A549 (cell line): ENCODE measurements around the gene NKX6-1. TPM values are rescaled to one million over a fixed set of nuclear protein-coding genes. Genes with fewer than 3 reads are reported as not detected.

ENCODE experiments used
- ATAC-seq, 2 experiments: fragments of 200-7000 bp in 1 of 2; fragments of >200 bp in 1 of 2; cut with Nextera tagmentation in 1 of 2; cut with Tn5 transposase in 1 of 2; 3 replicates each; pipeline versions ENCODE4 v1.8.0 to v1.9.1; 2018 to 2020; ENCODE audit warnings: mild to moderate bottlenecking in 1 of 2, moderate library complexity in 1 of 2
- CTCF ChIA-PET: fragments of 300-600 bp; sonication (Branson Sonifier 250); formaldehyde crosslinking; extraction: SDS; loops from one replicate; lab custom pipeline; 2021; ENCODE audit warnings: antibody characterized with exemption, inconsistent platforms; lab: Yijun Ruan, JAX
- POLR2A ChIA-PET: fragments of 350-600 bp; formaldehyde crosslinking; extraction: SDS; loops from one replicate; lab custom pipeline; 2021; ENCODE audit warnings: antibody characterized with exemption, inconsistent platforms; lab: Yijun Ruan, JAX
- DNase-seq, 2 experiments: peaks; one replicate each; pipeline versions ENCODE4 v3.0.0 to v3.0.0-alpha.2; 2011 to 2016; ENCODE audit warnings: low read depth in 1 of 2, low spot score in 1 of 2
- FAIRE-seq: peaks from 2 replicates; lab custom pipeline; 2011; peaks lifted over from hg19 to GRCh38; lab: Jason Lieb, UNC
- H3K27ac ChIP-seq, 2 experiments: fragments of >200 bp; sonication (Bioruptor Twin); formaldehyde crosslinking; 3 replicates each; pipeline ENCODE4 v1.5.1; 2016 to 2017
- H3K4me1 ChIP-seq: fragments of >200 bp; sonication (Bioruptor Twin); formaldehyde crosslinking; 3 replicates; pipeline ENCODE4 v1.6.1; 2016
- H3K4me2 ChIP-seq: fragments of >200 bp; sonication (Bioruptor Twin); formaldehyde crosslinking; 3 replicates; pipeline ENCODE4 v1.6.1; 2016
- H3K4me3 ChIP-seq: fragments of >200 bp; sonication (Bioruptor Twin); formaldehyde crosslinking; 3 replicates; pipeline ENCODE4 v1.5.1; 2016
- H3K9me3 ChIP-seq: fragments of >200 bp; sonication (Bioruptor Twin); formaldehyde crosslinking; 3 replicates; pipeline ENCODE4 v1.6.1; 2016
- CBX2 ChIP-seq: fragments of 200-600 bp; sonication (generic); IDR thresholded peaks from 2 replicates; pipeline ENCODE4 v1.6.1; 2016; ENCODE audit warnings: low read depth, mild to moderate bottlenecking, borderline replicate concordance
- CEBPB ChIP-seq, 2 experiments: fragments of >200 bp in 1 of 2; sonication (Bioruptor Twin) in 1 of 2; formaldehyde crosslinking in 1 of 2; IDR thresholded peaks; 2 replicates each; pipeline ENCODE4 v1.6.1; 2012 to 2016
- E2F6 ChIP-seq: IDR thresholded peaks from 2 replicates; pipeline ENCODE4 v1.6.1; 2012; ENCODE audit warnings: low read depth, borderline replicate concordance
- EHF ChIP-seq: fragments of 250-450 bp; sonication (Bioruptor Pico); IDR thresholded peaks from 2 replicates; pipeline ENCODE4 v1.5.0; 2020; ENCODE audit warnings: mild to moderate bottlenecking
- EHMT2 ChIP-seq: fragments of 200-600 bp; sonication (generic); IDR thresholded peaks from 2 replicates; pipeline ENCODE4 v1.6.1; 2016; ENCODE audit warnings: antibody characterized with exemption, low read depth, mild to moderate bottlenecking, moderate library complexity
- FOXS1 ChIP-seq: fragments of 250-450 bp; sonication (Bioruptor Pico); IDR thresholded peaks from 2 replicates; pipeline ENCODE4 v1.5.0; 2020; ENCODE audit warnings: mild to moderate bottlenecking, moderate library complexity
- HES2 ChIP-seq: fragments of >200 bp; sonication (Bioruptor Twin); formaldehyde crosslinking; IDR thresholded peaks from 2 replicates; pipeline ENCODE4 v1.6.1; 2016
- HMGXB4 ChIP-seq: fragments of 250-450 bp; sonication (Bioruptor Pico); IDR thresholded peaks from 2 replicates; pipeline ENCODE4 v1.5.0; 2021; ENCODE audit warnings: mild to moderate bottlenecking, moderate library complexity, borderline replicate concordance
- HOXB5 ChIP-seq: fragments of 250-450 bp; sonication (Bioruptor Pico); IDR thresholded peaks from 2 replicates; pipeline ENCODE4 v1.5.0; 2020; ENCODE audit warnings: mild to moderate bottlenecking, moderate library complexity
- MAX ChIP-seq: IDR thresholded peaks from 2 replicates; pipeline ENCODE4 v1.6.1; 2012
- MAZ ChIP-seq: fragments of 150-350 bp; IDR thresholded peaks from 2 replicates; pipeline ENCODE4 v1.6.1; 2014; ENCODE audit warnings: antibody characterized with exemption, low read depth, low read length, borderline replicate concordance
- MYC ChIP-seq: IDR thresholded peaks from 2 replicates; pipeline ENCODE4 v1.6.1; 2012; ENCODE audit warnings: mild to moderate bottlenecking, inconsistent platforms, low read length, improper control_type of control experiment, borderline replicate concordance
- RARB ChIP-seq: fragments of 250-450 bp; sonication (Bioruptor Pico); IDR thresholded peaks from 2 replicates; pipeline ENCODE4 v1.8.0; 2021; ENCODE audit warnings: mild to moderate bottlenecking, moderate library complexity
- RCOR1 ChIP-seq: fragments of 150-350 bp; IDR thresholded peaks from 2 replicates; pipeline ENCODE4 v1.6.1; 2014; ENCODE audit warnings: antibody characterized with exemption, low read length, low read depth
- REST ChIP-seq: fragments of 200-600 bp; sonication (generic); IDR thresholded peaks from 2 replicates; pipeline ENCODE4 v1.6.1; 2016; ENCODE audit warnings: antibody characterized with exemption, mild to moderate bottlenecking, moderate library complexity
- SMC3 ChIP-seq: fragments of >200 bp; sonication (Bioruptor Twin); formaldehyde crosslinking; IDR thresholded peaks from 3 replicates; pipeline ENCODE4 v1.6.1; 2018; ENCODE audit warnings: inconsistent platforms
- TFCP2L1 ChIP-seq: fragments of 250-450 bp; sonication (Bioruptor Pico); IDR thresholded peaks from 2 replicates; pipeline ENCODE4 v1.5.0; 2021; ENCODE audit warnings: mild to moderate bottlenecking
- WGBS: methylation state at CpG from one replicate; pipeline ENCODE4 v1.1.6; 2017; ENCODE audit errors: missing lambda C conversion rate; 5-methylcytosine and 5-hydroxymethylcytosine counted together
- polyA plus RNA-seq, 4 experiments: library from polyadenylated mRNA; depleted of rRNA in 3 of 4; stranded (reverse); fragments of >200 nt; fragmentation: RNase III in 1 of 4; extraction: RNeasy Plus Mini Kit Qiagen cat#74134 plus additional on column Dnase treatment in 1 of 4; gene quantifications; 2 replicates in 3 of 4; 3 replicates in 1 of 4; pipeline ENCODE4 v1.2.3, GENCODE V29; 2011 to 2017

The NKX6-1 gene
- polyA plus RNA-seq, 2 of the 4 experiments (the other 2 are of a cell fraction): 0.13 to 0.28 TPM

GRCh38 chr4:84492737-84493091 lies 6.4 kb downstream of the NKX6-1 start:
- Histone ChIP-seq H3K9me3 (no peaks in the 10 kb centered on the region), H3K4me1 (no peaks in the 10 kb centered on the region), H3K4me3 (peak overlapping the region; percentile 41)
- ChIA-PET CTCF (no interaction called here), POLR2A (no interaction called here)
- 34% methylated on average over 8 of the region's 28 CpGs for WGBS
- ATAC-seq: peak; percentile 41 to 56; a peak in 4 of 6 replicates
- TF ChIP-seq EHF (CRISPR knock-in tag): no peak
- TF ChIP-seq HOXB5: no peak
- no peak for TF ChIP-seq FOXS1 (CRISPR knock-in tag)
- no peak for TF ChIP-seq HMGXB4 (CRISPR knock-in tag)
- no peak for TF ChIP-seq SMC3
- no peak for TF ChIP-seq RCOR1
- no peak for TF ChIP-seq HES2
- no peak for TF ChIP-seq EHMT2
- TF ChIP-seq MAZ: no peak
- no peak for TF ChIP-seq E2F6
- TF ChIP-seq MYC: no peak
- TF ChIP-seq MAX: no peak
- no peak for TF ChIP-seq RARB
- TF ChIP-seq CBX2: no peak
- TF ChIP-seq CEBPB (IDR thresholded peaks at IDR 0.05): no peak
- TF ChIP-seq REST: no peak
- TF ChIP-seq, all 56 proteins: peak for 0
- peak overlapping the region; percentile 83 for H3K4me2 ChIP-seq
- FAIRE-seq (no peak), DNase-seq (no peak)
- peak overlapping the region in 1 of 2 experiments; percentile 63; a peak in 2 of 6 replicates for H3K27ac ChIP-seq

GRCh38 chr4:84492290-84492689 lies 6.8 kb downstream of the NKX6-1 start:
- 52% methylated on average over 12 of the region's 12 CpGs for WGBS
- ATAC-seq (no peak), FAIRE-seq (no peak), DNase-seq (no peak)
- H3K4me1 ChIP-seq: no peaks in the 10 kb centered on the region
- POLR2A ChIA-PET: no interaction called here
- TF ChIP-seq TFCP2L1 (CRISPR knock-in tag) (no peak), MAX (no peak)
- CTCF ChIA-PET: interaction anchor here (0.6 to 1.1 kb wide), 2 partner anchors 17 to 845 kb away, joined by 3 read pairs; no protein-coding TSS in a partner anchor
- no peak overlapping the region for H3K27ac ChIP-seq
- peak overlapping the region; percentile 83 for H3K4me2 ChIP-seq
- no peaks in the 10 kb centered on the region for H3K9me3 ChIP-seq
- peak overlapping the region; percentile 41; the same call in 2 of the 3 replicates for H3K4me3 ChIP-seq
